Colonic mucosa (tissue), 4 donors: ENCODE results near the gene ACTR10. TPM values are rescaled to one million over a fixed set of nuclear protein-coding genes. Genes with fewer than 3 reads are reported as not detected.

ENCODE experiments used
- DNase-seq: peaks from one replicate; pipeline ENCODE4 v3.0.0-alpha.2; 2020
- H3K27ac ChIP-seq: fragments of 200-600 bp; one replicate; pipeline ENCODE4 v1.8.0; 2021
- H3K27me3 ChIP-seq: fragments of 200-600 bp; one replicate; pipeline ENCODE4 v1.8.0; 2021
- H3K36me3 ChIP-seq: fragments of 200-600 bp; one replicate; pipeline ENCODE4 v1.8.0; 2021
- H3K4me1 ChIP-seq: fragments of 200-600 bp; one replicate; pipeline ENCODE4 v1.8.0; 2021; ENCODE audit warnings: mild to moderate bottlenecking
- H3K4me3 ChIP-seq: fragments of 200-600 bp; one replicate; pipeline ENCODE4 v1.8.0; 2021
- H3K9ac ChIP-seq, 2 donors: one replicate each; pipeline ENCODE4 v1.7.0; 2013; ENCODE audit warnings: control low read depth in 2 of 2, low read depth in 2 of 2, low read length in 2 of 2
- H3K9me3 ChIP-seq: fragments of 200-600 bp; one replicate; pipeline ENCODE4 v1.8.0; 2021
- CTCF ChIP-seq: fragments of 200-600 bp; IDR thresholded peaks from one replicate; pipeline ENCODE4 v1.8.0; 2022; ENCODE audit warnings: antibody characterized with exemption, mild to moderate bottlenecking
- intact Hi-C: fragments of 100-400 bp; cut with DNase I; formaldehyde crosslinking; loops from one replicate; pipeline ENCODE4 v1.14.1; 2022
- total RNA-seq, 2 donors: library from RNA; stranded (reverse); fragmentation: NEBNext Ultra II Directional in 1 of 2; extraction: Animal tissue kit (Norgen Biotek cat#: 25700) in 1 of 2; gene quantifications; one replicate each; pipeline ENCODE4 v1.2.1, GENCODE V29; 2021
- donor health status: healthy.
- donor health status: DM: no; HTN: no; CAD: no.
- donor health status: DM: no; HTN: no; CAD: no.

The ACTR10 gene
- total RNA-seq, 2 donors from 2014 or later = 45.9 to 61.4 TPM

DNA sequence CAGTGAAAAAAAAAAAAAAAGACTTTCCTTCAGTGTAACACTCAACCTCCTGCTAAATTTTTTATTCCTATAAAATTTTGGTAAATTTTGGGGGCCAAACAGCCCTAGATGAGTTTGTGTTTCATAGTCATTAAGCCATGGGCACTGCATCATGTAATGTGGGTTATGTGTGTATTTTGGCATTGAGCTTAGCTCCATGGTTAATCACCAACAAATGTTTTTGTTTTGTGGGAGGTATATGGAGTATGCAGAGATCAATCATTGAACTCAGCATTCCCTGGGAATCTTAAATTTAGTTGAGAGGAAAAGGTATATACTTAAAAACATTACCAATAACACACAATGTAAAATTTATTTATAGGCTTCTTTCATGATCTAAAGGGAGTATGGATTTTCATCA is 39.4 kb upstream of the ACTR10 start:
- intact Hi-C loops = no loop called here

DNA sequence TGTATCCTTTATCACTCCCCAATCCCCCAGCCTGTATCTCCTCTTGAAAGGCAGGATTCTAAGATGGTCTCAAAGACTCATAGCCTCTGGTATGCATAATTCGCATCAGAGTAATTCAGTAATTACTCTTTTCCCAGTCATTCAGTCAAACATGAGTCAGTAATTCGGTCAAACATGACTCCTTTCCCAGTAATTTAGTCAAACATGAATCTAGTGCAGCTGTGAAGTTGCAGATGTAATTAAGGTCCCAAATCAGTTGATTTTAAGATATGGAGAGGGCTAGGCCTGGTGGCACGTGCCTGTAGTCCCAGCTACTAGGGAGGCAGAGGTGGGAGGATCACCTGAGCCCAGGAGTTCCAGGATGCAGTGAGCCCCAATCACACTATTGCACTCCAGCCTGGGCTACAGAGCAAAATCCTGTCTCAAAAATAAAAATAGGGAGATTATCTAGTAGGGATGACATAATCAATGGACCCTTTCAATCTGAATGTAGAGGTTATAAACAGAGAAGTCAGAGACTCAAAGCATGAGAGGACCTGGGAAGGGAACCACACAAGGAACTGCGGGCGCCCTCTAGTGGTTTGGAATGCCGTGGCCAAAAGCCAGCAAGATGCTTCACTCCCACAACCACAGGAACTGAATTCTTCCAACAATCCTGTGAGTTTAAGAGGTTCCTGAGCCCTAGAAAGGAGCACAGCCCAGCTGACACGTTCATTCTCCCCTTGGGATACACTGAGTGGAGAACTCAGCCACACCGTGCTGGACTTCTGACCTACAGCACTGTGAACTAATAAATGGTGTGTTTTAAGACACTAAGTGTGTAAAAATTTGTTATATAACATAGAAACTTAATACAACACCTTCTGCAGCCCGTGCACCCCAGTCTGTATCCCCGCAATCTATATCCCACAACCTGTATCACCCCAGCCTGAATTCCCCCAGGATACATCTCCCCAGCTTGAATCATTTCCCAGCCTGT is 33.7 kb upstream of the ACTR10 start:
- TF ChIP-seq CTCF = peak; percentile 80
- DNase-seq = peak; percentile 82
- H3K9me3 ChIP-seq = no peaks in the 10 kb centered on the region
- H3K27me3 ChIP-seq = no peaks in the 10 kb centered on the region
- intact Hi-C loops = loop anchor here (2.0 kb wide), 1 partner anchor 57 kb away; no protein-coding TSS in a partner anchor
- H3K27ac ChIP-seq = no peak overlapping the region
- no peak overlapping the region for H3K9ac ChIP-seq
- no peak overlapping the region for H3K4me3 ChIP-seq
- H3K4me1 ChIP-seq = no peaks in the 10 kb centered on the region
- no peaks in the 10 kb centered on the region for H3K36me3 ChIP-seq

More for the DNA sequence above, 39.4 kb upstream of the ACTR10 start:
- no peak for DNase-seq
- no peak overlapping the region for H3K9ac ChIP-seq
- TF ChIP-seq CTCF = no peak
- no peaks in the 10 kb centered on the region for H3K27me3 ChIP-seq
- H3K4me1 ChIP-seq = no peaks in the 10 kb centered on the region
- H3K27ac ChIP-seq = no peak overlapping the region
- H3K36me3 ChIP-seq = no peaks in the 10 kb centered on the region
- no peak overlapping the region for H3K4me3 ChIP-seq
- no peaks in the 10 kb centered on the region for H3K9me3 ChIP-seq

DNA sequence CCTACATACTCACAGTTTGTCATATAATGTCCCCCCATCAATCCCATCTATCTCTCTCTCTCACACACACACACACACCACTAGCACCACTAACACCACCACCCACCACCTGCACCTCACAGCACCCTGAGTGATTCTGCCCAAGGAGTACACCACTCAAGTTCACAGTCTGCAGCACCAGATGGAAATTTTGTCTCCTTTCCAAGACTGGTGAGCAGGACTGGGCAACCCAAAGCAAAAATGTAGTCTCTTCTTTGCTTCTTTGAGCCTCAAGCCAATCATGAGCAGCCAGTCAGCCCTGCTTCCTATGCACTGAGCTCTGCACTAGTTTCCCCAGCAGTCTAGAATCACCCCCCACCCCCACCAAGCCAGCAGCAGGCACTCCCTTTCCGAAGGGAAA is 32.9 kb upstream of the ACTR10 start:
- Histone ChIP-seq H3K36me3 (no peaks in the 10 kb centered on the region), H3K9ac (no peak overlapping the region), H3K27me3 (no peaks in the 10 kb centered on the region), H3K27ac (no peak overlapping the region), H3K4me3 (no peak overlapping the region), H3K9me3 (no peaks in the 10 kb centered on the region), H3K4me1 (no peaks in the 10 kb centered on the region)
- intact Hi-C loops = loop anchor here (2.0 kb wide), 1 partner anchor 58 kb away; no protein-coding TSS in a partner anchor
- TF ChIP-seq CTCF = no peak
- DNase-seq = no peak

GRCh38 chr14:58167891-58168290 is 32.1 kb upstream of the ACTR10 start:
- Histone ChIP-seq H3K27ac (no peak overlapping the region), H3K9ac (no peak overlapping the region), H3K4me1 (no peaks in the 10 kb centered on the region), H3K4me3 (no peak overlapping the region), H3K36me3 (no peaks in the 10 kb centered on the region), H3K27me3 (no peaks in the 10 kb centered on the region), H3K9me3 (no peaks in the 10 kb centered on the region)
- intact Hi-C loops = loop anchor here (2.0 kb wide), 1 partner anchor 59 kb away; no protein-coding TSS in a partner anchor
- TF ChIP-seq CTCF = no peak
- DNase-seq = no peak

DNA sequence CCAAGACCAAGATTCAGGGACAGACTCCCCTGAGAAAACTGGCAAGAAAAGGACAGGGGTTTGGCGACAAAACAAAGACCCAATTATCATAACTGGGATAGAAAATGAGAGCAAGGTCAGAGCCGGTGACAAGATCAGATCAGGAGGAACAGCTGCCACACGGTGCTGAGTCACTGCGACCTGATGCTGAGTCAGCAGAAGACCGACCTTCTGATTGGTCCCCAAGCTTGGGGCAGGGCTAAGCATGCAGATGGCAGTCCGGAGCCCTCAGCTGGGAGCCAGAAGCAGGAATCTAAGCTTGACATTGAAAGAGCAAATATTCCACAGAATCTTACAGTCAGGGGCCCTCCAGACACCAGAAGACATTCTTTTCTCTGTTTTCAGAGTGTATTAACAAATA is 28.9 kb upstream of the ACTR10 start:
- Histone ChIP-seq H3K27me3 (no peaks in the 10 kb centered on the region), H3K9me3 (no peaks in the 10 kb centered on the region), H3K36me3 (no peaks in the 10 kb centered on the region), H3K27ac (no peak overlapping the region), H3K4me1 (no peaks in the 10 kb centered on the region), H3K4me3 (no peak overlapping the region), H3K9ac (no peak overlapping the region)
- TF ChIP-seq CTCF = no peak
- peak; percentile 69 for DNase-seq
- intact Hi-C loops = no loop called here
